HG02623 (cell line): ENCODE measurements around the gene CLRN3.

Experiments
- ATAC-seq: cut with Tn5 transposase; IDR thresholded peaks from one replicate; pipeline ENCODE4 v1.9.1; 2021; ENCODE audit warnings: moderate library complexity; ENCODE audit not compliant: unreplicated experiment

Gene CLRN3

GRCh38 chr10:127903789-127904188 lies 11.0 kb upstream of the CLRN3 start:
- ATAC-seq: no peak

- no peak for ATAC-seq
Measured at GRCh38 chr10:127899766-127900387, 7.1 kb upstream of the CLRN3 start.

- no peak for ATAC-seq
Measured at GRCh38 chr10:127897177-127897576, 4.4 kb upstream of the CLRN3 start.

- no peak for ATAC-seq
Measured at GRCh38 chr10:127896590-127896989, 3.8 kb upstream of the CLRN3 start.

GRCh38 chr10:127894146-127894545 lies 1.4 kb upstream of the CLRN3 start:
- no peak for ATAC-seq

GRCh38 chr10:127890832-127891334 lies 1.9 kb downstream of the CLRN3 start:
- ATAC-seq: no peak

GRCh38 chr10:127890216-127890615 lies 2.5 kb downstream of the CLRN3 start:
- ATAC-seq: no peak

- ATAC-seq: no peak
Measured at GRCh38 chr10:127889605-127890195, 3.0 kb downstream of the CLRN3 start.

GRCh38 chr10:127888521-127889312 lies 4.0 kb downstream of the CLRN3 start:
- no peak for ATAC-seq

- no peak for ATAC-seq
Measured at GRCh38 chr10:127887541-127888415, 5.0 kb downstream of the CLRN3 start.

- ATAC-seq: no peak
Measured at GRCh38 chr10:127886371-127887051, 6.2 kb downstream of the CLRN3 start.

GRCh38 chr10:127884501-127884900 lies 8.2 kb downstream of the CLRN3 start:
- no peak for ATAC-seq

GRCh38 chr10:127883516-127883915 lies 9.2 kb downstream of the CLRN3 start:
- no peak for ATAC-seq

GRCh38 chr10:127882801-127883459 lies 9.8 kb downstream of the CLRN3 start:
- ATAC-seq: no peak

GRCh38 chr10:127882391-127882790 lies 10.3 kb downstream of the CLRN3 start:
- ATAC-seq: no peak

GRCh38 chr10:127881262-127881661 lies 11.5 kb downstream of the CLRN3 start:
- no peak for ATAC-seq

- ATAC-seq: no peak
Measured at GRCh38 chr10:127880557-127880956, 12.2 kb downstream of the CLRN3 start.

GRCh38 chr10:127878475-127879055 lies 14.2 kb downstream of the CLRN3 start:
- ATAC-seq: no peak

GRCh38 chr10:127877699-127878098 lies 15.0 kb downstream of the CLRN3 start:
- ATAC-seq: no peak

- no peak for ATAC-seq
Measured at GRCh38 chr10:127877116-127877515, 15.6 kb downstream of the CLRN3 start.
